Cardiac septum (tissue), 1 donor: ENCODE results near the gene PDZRN3. TPM values are rescaled to one million over a fixed set of nuclear protein-coding genes. Genes with fewer than 3 reads are reported as not detected.

Experiments
- DNase-seq: peaks from one replicate; pipeline ENCODE4 v3.0.0-alpha.2; 2020; ENCODE audit warnings: low spot score
- intact Hi-C: fragments of 100-400 bp; cut with DNase I; formaldehyde crosslinking; loops from one replicate; pipeline ENCODE4 v1.14.0; 2022
- total RNA-seq: library from RNA; stranded (reverse); fragmentation: NEBNext Ultra II Directional; extraction: Animal tissue kit (Norgen Biotek cat#: 25700); gene quantifications from one replicate; pipeline ENCODE4 v1.2.1, GENCODE V29; 2021
- donor health status: DM: no; HTN: no; CAD: no.

The PDZRN3 gene
- total RNA-seq, 1 donor from 2014 or later = 66.0 TPM

DNA sequence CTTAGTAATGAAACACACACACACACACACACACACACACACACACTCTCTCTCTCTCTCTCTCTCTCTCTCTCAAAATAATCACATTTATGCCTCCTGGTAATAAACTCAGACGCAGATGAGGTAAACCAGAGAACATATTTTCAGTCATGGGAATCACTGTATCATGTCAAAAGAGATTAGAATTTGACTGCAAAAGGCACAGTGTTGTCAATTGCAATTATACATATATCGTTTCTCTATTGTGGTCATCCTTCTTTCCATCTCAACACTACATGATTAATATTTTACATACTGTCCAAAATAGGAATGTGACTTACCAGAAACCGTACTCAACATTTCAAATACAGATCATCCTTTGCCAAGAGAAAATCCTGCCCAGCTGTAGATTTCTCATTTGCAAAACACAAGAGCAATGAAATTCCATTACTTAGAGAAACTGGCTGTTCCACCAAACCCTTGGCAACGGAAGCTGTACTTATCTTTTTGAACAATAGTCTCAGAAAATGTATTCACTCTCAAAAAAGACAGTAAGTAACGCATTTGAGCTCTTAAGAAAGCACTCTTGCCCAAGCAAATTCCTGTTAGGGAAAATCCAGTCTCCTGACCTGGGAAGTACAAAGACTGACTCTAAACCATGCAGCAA is 24.3 kb downstream of the PDZRN3 start:
- intact Hi-C loops = no loop called here
- no peak for DNase-seq

DNA sequence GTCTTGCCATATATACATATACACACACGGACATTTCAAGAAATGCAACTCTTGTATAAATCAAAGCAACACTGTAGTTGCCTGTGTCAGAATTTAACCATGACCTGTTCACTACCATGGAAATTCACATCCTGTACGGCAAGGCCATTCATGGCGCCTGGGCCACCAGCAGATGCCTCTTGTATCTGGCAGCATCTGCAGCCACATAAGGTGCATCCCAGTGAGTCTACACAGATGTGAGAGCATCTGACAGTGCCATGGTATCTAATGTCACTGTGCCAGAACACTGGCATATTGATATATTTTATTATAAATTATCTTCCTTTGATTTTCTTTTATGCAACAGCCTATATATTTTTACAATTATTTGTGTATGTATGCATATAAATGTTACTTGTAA is 25.1 kb downstream of the PDZRN3 start:
- intact Hi-C loops = no loop called here
- no peak for DNase-seq

- intact Hi-C loops = no loop called here
- no peak for DNase-seq
Observed at GRCh38 chr3:73597476-73597875, 27.3 kb downstream of the PDZRN3 start.

- intact Hi-C loops = no loop called here
Observed at GRCh38 chr3:73592154-73593144, 32.3 kb downstream of the PDZRN3 start.

DNA sequence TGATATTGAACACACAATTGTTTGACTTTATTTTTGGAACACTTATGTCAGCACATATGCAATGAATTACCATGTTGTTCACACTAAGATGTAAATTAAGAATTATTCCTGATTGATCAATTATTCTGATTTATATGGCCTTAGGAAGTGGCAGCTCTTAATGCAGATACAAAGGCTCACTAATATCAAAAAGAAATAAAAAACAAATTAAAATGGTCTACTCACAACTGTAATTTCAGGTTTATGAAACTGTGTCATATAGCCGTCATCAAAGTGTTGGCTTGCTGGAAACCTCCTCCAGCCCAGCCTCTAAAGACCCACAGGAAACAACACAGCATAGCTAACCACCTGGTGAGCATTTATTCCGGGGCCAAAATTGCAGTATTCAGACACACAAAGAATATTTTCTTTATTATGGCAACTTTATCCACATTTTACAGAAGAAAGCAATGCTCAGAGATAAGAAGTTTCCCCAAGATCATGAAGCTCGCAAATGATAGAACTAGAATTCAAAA is 33.4 kb downstream of the PDZRN3 start:
- DNase-seq = no peak
- intact Hi-C loops = no loop called here

More at GRCh38 chr3:73592154-73593144, 32.3 kb downstream of the PDZRN3 start:
- no peak for DNase-seq

- intact Hi-C loops = no loop called here
- DNase-seq = no peak
Observed at GRCh38 chr3:73586628-73587027, 38.1 kb downstream of the PDZRN3 start.

GRCh38 chr3:73586190-73586589 is 38.6 kb downstream of the PDZRN3 start:
- DNase-seq = no peak

DNA sequence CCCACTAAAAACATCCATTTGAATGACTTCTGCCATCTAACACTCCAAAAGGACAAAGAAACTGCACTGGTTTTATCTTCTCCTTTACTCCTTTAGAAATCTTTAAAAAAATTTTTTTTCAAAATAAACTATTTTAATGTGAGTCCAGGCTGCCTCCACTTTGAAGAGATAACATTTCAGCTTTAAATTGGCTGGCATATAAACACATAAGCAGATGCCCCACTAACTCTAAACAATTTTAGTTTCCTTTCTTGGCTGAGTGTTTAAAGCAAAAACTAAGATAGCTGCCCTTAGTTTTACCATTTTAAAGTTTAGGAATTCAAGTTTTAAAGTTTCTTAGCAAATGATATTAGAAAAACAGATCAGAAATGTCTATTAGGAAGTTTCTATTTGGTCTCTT is 39.9 kb downstream of the PDZRN3 start:
- intact Hi-C loops = no loop called here
- DNase-seq = no peak

More at GRCh38 chr3:73586190-73586589, 38.6 kb downstream of the PDZRN3 start:
- intact Hi-C loops = no loop called here

GRCh38 chr3:73582535-73582934 is 42.2 kb downstream of the PDZRN3 start:
- DNase-seq = no peak
- intact Hi-C loops = no loop called here

GRCh38 chr3:73581134-73581846 is 43.5 kb downstream of the PDZRN3 start:
- intact Hi-C loops = no loop called here
- DNase-seq = no peak

- intact Hi-C loops = no loop called here
- no peak for DNase-seq
Observed at GRCh38 chr3:73580343-73580742, 44.4 kb downstream of the PDZRN3 start.

DNA sequence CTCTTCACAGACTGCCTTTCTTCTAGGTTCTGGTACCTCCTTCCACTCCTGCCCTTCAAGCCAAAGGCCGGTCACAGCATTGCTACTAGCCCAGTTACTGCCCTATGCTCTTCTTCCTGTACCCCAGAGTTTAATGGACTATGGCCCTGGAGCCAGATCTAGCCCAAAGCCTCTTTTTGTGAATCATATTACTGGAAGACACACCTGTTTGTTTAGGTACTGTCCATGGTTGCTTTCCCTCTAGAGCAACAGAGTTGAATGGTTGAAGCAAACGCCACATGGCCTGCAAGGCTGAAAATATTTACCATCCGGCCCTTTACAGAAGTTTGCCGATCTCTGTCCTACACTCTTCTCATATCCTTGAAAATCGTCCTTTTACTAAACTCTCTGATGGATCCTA is 47.0 kb downstream of the PDZRN3 start:
- intact Hi-C loops = no loop called here
- no peak for DNase-seq

DNA sequence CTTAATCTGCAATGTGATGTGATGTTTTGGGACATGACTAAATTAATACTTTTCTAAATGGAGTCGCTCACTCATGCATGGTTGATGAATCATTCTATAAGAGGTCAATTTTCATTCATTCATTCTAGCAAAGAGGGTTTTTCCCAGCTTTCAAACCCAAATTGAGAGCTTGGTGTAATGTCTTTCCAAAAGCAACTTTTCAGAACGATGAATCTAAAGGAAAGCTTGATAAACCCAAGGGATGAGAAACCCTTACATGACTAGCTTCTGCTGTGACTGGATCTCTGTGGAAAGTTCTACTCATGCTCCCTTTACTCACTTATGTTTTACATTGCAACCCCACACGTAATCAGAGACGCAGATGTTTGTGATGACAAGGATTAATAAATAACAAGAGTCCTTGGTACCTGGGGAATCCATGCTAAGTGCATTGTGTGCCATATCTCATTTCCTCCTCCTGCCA is 47.7 kb downstream of the PDZRN3 start:
- intact Hi-C loops = no loop called here

GRCh38 chr3:73575953-73576352 is 48.8 kb downstream of the PDZRN3 start:
- intact Hi-C loops = no loop called here

More for the DNA sequence above, 47.7 kb downstream of the PDZRN3 start:
- DNase-seq = no peak

DNA sequence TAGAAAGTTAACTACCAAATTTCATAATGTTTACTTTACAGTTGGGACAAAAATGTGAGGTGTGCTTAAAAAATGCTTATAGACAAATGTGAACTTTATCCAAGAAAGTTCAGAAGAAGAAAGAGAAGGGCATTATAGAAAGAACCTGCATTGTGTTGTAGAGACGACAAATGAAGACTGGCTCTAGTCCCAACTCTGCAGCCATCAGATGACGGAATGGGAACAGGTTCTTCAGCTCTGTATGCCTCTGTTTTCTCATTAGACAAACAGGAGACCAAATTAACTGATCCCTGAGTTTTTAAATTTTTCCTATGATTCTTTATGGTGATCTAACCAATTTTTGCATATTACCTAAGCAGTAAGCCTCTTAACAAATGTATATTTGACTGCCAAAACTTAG is 49.2 kb downstream of the PDZRN3 start:
- DNase-seq = no peak

More at GRCh38 chr3:73575953-73576352, 48.8 kb downstream of the PDZRN3 start:
- DNase-seq = no peak

GRCh38 chr3:73573204-73573603 is 51.5 kb downstream of the PDZRN3 start:
- DNase-seq = no peak
- intact Hi-C loops = loop anchor here (5.0 kb wide), 1 partner anchor 49 kb away; the partner anchor contains the start of gene PDZRN3

More for the DNA sequence above, 49.2 kb downstream of the PDZRN3 start:
- intact Hi-C loops = no loop called here

DNA sequence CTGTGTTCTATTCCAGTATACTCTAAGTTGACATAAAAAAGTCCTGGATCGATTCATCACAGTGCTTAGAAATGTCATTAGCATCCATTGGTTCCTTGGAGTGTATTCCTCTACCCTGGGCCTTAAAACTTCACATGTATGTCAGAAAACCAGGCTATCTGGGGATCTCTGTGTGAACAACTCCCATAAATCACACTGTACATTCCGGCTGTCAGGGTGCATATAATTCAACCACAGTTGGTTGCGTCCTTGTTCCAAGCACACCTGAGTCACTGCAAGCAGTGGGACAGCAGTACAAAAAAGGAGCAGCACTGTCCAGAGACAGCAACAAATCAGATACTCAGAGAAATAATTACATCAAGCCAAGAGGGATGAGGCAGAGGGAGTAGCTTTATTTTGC is 52.4 kb downstream of the PDZRN3 start:
- intact Hi-C loops = loop anchor here (5.0 kb wide), 1 partner anchor 50 kb away; the partner anchor contains the start of gene PDZRN3
- no peak for DNase-seq

DNA sequence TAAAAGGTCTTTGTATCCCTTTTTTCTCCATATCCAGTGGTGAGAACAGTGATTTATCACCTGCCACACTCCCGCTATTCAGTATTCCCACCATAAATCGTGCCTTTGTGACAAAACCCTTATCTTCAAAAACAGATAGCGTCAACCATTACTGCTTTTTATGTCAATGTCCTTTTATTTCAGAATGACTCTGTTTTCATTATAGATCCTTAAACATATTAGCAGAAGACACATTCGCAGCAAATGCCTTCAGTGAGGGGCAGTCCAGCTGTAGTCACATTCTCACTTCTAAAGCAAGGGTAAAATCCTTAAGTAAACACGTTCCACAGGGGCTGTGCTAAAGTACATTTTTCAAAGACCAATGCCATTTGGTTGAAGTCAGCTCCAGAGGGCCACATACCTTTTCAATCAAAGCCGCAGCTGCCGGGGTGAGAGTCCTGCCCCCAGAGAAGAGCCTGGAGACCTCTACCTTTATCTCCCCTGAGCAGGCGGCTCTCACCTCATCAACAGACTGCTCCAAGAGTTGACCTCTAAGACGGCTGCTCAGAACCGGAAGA is 53.4 kb downstream of the PDZRN3 start:
- intact Hi-C loops = loop anchor here (5.0 kb wide), 1 partner anchor 51 kb away; the partner anchor contains the start of gene PDZRN3
- DNase-seq = no peak

- intact Hi-C loops = no loop called here
- no peak for DNase-seq
Observed at GRCh38 chr3:73569246-73569760, 55.4 kb downstream of the PDZRN3 start.
